K562 treated with DMSO at 1 percent for 12 hours (cell line): Measurements from ENCODE around the gene ELOVL5. TPM values are rescaled to one million over a fixed set of nuclear protein-coding genes. Genes with fewer than 3 reads are reported as not detected.

Source experiments
- total RNA-seq: library from RNA; unstranded; fragments of 300-600 nt; gene quantifications from 2 replicates; pipeline ENCODE4 v1.2.3, GENCODE V29; 2022; ENCODE audit not compliant: insufficient read depth

The ELOVL5 gene, protein sequence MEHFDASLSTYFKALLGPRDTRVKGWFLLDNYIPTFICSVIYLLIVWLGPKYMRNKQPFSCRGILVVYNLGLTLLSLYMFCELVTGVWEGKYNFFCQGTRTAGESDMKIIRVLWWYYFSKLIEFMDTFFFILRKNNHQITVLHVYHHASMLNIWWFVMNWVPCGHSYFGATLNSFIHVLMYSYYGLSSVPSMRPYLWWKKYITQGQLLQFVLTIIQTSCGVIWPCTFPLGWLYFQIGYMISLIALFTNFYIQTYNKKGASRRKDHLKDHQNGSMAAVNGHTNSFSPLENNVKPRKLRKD
- 63.2 and 120 TPM in 2 replicates for total RNA-seq

DNA sequence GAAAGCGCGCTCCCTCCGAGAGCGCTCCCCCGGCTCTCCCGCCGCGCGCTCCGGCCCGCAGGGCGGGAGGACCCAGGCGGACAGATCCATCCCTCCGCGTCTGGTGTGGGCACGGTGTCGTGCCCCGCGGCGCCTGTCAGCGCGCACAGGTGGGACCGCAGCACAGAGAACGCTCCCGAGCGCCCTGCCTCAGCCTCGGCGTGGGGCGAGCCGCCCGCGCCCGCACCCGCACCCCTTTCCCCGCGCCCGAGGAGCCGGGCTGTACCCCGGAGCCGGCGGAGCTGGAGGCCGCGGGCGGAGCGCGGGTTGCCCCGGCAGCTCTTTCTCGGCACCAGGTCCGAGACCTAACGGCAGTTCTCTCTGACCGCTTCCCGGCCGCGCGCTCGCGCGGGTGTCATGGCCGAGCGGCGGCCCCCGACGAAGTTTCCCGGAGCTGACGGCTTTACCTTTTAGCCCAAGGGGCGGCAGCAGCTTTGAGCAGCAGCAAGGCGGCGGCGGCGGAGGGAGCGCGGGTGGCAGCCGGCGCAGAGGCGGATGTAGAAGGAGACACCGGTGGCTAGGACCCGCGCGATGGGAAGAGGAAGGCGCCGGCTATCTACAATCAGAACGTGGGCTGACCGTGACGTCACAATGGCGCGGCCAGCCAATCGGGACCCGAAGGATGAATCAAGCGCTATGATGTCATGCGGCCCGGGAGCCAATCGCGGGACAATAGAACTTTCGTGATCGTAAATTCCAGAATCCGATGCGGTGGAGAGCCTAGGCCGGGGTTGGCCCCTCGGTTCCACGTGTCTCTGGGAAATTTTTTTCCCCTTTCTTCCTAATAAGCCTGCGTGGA is at the start of gene ELOVL5:
TSS of gene ELOVL5 (minus strand) at position 580 of the 838 bp plus-strand sequence. CDS start 53,251 bp downstream, outside the sequence.

Other genes with a start within 250 kb of the ELOVL5 start
- gene GCM1, start 200.1 kb downstream of the ELOVL5 start, total RNA-seq = not detected in 2 replicates
- 14.1 and 37.0 TPM in 2 replicates for gene GCLC, start 196.2 kb upstream of the ELOVL5 start, total RNA-seq